ENCODE measurements around the gene RIC8B.

Gene RIC8B

GRCh38 chr12:106774808-106775524 lies 484 bp downstream of the RIC8B start:
- H3F3A ChIP-seq (ENCODE audit: control insufficient read depth, insufficient read depth) = peaks cover 4% of the 10 kb centered on the region
- H3K4me2 ChIP-seq (ENCODE audit: low read length) = peak overlapping the region; percentile 87
- peak overlapping the region; percentile 87 for H3K4me3 ChIP-seq (ENCODE audit: low read length)
- no peaks in the 10 kb centered on the region; the same call in 1 of the 2 replicates for H3K36me3 ChIP-seq (ENCODE audit: control insufficient read depth, low read length)
- TF ChIP-seq EZH2phosphoT487 (IDR thresholded peaks at IDR 0.05; ENCODE audit: borderline replicate concordance, low read length) (no peak), CTCF (IDR thresholded peaks at IDR 0.05; ENCODE audit: low read depth, low read length, poor library complexity, severe bottlenecking) (peak; percentile 10)
- H3K9me3 ChIP-seq (ENCODE audit: control insufficient read depth, insufficient read depth, low read length) = no peaks in the 10 kb centered on the region
- H3K9me2 ChIP-seq (replicated peaks; ENCODE audit: control insufficient read depth, low read length) = no peaks in the 10 kb centered on the region
- peak overlapping the region; percentile 39; the same call in 1 of the 2 replicates for H3K27ac ChIP-seq (ENCODE audit: low read depth, low read length)
- H4K20me1 ChIP-seq (ENCODE audit: control insufficient read depth, insufficient read depth, low read depth, low read length) = 0 out of 2 replicates have a peak, but pooled peaks cover 5% of the 10 kb centered on the region
- peaks cover 12% of the 10 kb centered on the region for H3K27me3 ChIP-seq (ENCODE audit: control insufficient read depth, low read length)
- H3K4me1 ChIP-seq (ENCODE audit: control insufficient read depth, low read length) = peaks cover 29% of the 10 kb centered on the region
- peaks cover 37% of the 10 kb centered on the region for H3K79me2 ChIP-seq (ENCODE audit: control insufficient read depth, low read length)

- H3K36me3 ChIP-seq (ENCODE audit: control insufficient read depth, low read length) = no peaks in the 10 kb centered on the region; the same call in 1 of the 2 replicates
- H3K9me3 ChIP-seq (ENCODE audit: control insufficient read depth, insufficient read depth, low read length) = no peaks in the 10 kb centered on the region
- H3K27me3 ChIP-seq (ENCODE audit: control insufficient read depth, low read length) = peaks cover 12% of the 10 kb centered on the region
- peaks cover 37% of the 10 kb centered on the region for H3K4me1 ChIP-seq (ENCODE audit: control insufficient read depth, low read length)
- no peaks in the 10 kb centered on the region for H3K9me2 ChIP-seq (replicated peaks; ENCODE audit: control insufficient read depth, low read length)
- 0 out of 2 replicates have a peak, but pooled peaks cover 5% of the 10 kb centered on the region for H4K20me1 ChIP-seq (ENCODE audit: control insufficient read depth, insufficient read depth, low read depth, low read length)
- H3K79me2 ChIP-seq (ENCODE audit: control insufficient read depth, low read length) = peaks cover 48% of the 10 kb centered on the region
- peaks cover 4% of the 10 kb centered on the region for H3F3A ChIP-seq (ENCODE audit: control insufficient read depth, insufficient read depth)
- TF ChIP-seq EZH2phosphoT487 (IDR thresholded peaks at IDR 0.05; ENCODE audit: borderline replicate concordance, low read length) (no peak), CTCF (IDR thresholded peaks at IDR 0.05; ENCODE audit: low read depth, low read length, poor library complexity, severe bottlenecking) (no peak)
- no peak overlapping the region for H3K4me2 ChIP-seq (ENCODE audit: low read length)
- H3K27ac ChIP-seq (ENCODE audit: low read depth, low read length) = no peak overlapping the region
- no peak overlapping the region for H3K4me3 ChIP-seq (ENCODE audit: low read length)
Observed at GRCh38 chr12:106776897-106777296, 2.4 kb downstream of the RIC8B start.

DNA sequence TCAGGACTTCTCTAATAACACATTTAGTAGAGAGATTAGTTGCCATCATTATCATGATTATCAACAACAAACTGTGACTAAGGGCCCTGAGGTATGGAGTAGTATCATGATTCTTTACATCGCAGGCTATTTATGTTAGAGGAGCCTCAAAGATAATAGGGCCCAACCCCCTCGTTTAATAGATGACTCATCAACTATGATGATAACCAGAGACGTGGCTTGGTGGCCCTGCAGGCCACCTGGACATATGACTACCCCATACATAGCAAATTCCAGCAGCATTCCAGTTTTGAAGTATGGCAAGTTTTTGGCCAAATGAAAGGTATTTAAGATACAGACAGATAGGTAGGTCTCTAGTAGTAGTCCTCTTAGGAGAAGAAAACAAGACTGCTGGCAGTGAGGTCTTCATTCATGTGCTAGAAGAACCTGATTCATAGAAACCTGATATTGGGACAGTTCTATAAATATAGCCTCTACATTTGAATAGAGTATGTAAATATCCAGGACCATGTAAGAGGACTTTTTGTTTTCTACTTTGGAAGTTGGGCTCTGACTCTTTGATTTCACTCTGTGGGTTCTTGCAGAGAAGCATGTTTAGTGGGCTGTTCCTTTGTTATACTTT lies 5.6 kb downstream of the RIC8B start:
- Histone ChIP-seq H3F3A (ENCODE audit: control insufficient read depth, insufficient read depth) (no peaks in the 10 kb centered on the region; the same call in 1 of the 2 replicates), H3K36me3 (ENCODE audit: control insufficient read depth, low read length) (no peaks in the 10 kb centered on the region), H3K9me3 (ENCODE audit: control insufficient read depth, insufficient read depth, low read length) (no peaks in the 10 kb centered on the region), H4K20me1 (ENCODE audit: control insufficient read depth, insufficient read depth, low read depth, low read length) (0 out of 2 replicates have a peak, but pooled peaks cover 5% of the 10 kb centered on the region), H3K27ac (ENCODE audit: low read depth, low read length) (no peak overlapping the region), H3K9me2 (replicated peaks; ENCODE audit: control insufficient read depth, low read length) (no peaks in the 10 kb centered on the region), H3K4me1 (ENCODE audit: control insufficient read depth, low read length) (peaks cover 21% of the 10 kb centered on the region), H3K79me2 (ENCODE audit: control insufficient read depth, low read length) (peaks cover 44% of the 10 kb centered on the region), H3K4me2 (ENCODE audit: low read length) (0 out of 2 replicates have a peak overlapping the region, but pooled peaks have one; percentile 1), H3K4me3 (ENCODE audit: low read length) (no peak overlapping the region), H3K27me3 (ENCODE audit: control insufficient read depth, low read length) (no peaks in the 10 kb centered on the region)
- TF ChIP-seq EZH2phosphoT487 (IDR thresholded peaks at IDR 0.05; ENCODE audit: borderline replicate concordance, low read length) (no peak), CTCF (IDR thresholded peaks at IDR 0.05; ENCODE audit: low read depth, low read length, poor library complexity, severe bottlenecking) (no peak)
